Measurements from ENCODE around the gene XRCC3. TPM values are rescaled to one million over a fixed set of nuclear protein-coding genes. Genes with fewer than 3 reads are reported as not detected.

XRCC3 gene
- total and polyA plus RNA-seq, 10 of the 15 experiments (the other 5 are each of a cell fraction or from before 2014, with no cell fraction given), result 0.37 to 52.0 (median 26.8) TPM

GRCh38 chr14:103684871-103685270, 30.4 kb downstream of the XRCC3 start:
- RAD21 ChIA-PET (ENCODE audit: unreplicated experiment), result no interaction called here
- Histone ChIP-seq H3K9ac (ENCODE audit: control insufficient read depth, insufficient read depth, low read length) (no peak overlapping the region), H3K4me3 (no peak overlapping the region), H3K79me2 (ENCODE audit: control insufficient read depth, insufficient read depth, low read length) (peaks cover 4% of the 10 kb centered on the region; the same call in 1 of the 2 replicates), H4K20me1 (ENCODE audit: control insufficient read depth, insufficient read depth) (no peaks in the 10 kb centered on the region), H3K9me3 (replicated peaks; ENCODE audit: control insufficient read depth, insufficient read depth, low read length) (no peaks in the 10 kb centered on the region), H3K27ac (ENCODE audit: control insufficient read depth, insufficient read depth) (no peak overlapping the region), H3K27me3 (replicated peaks in 1 of 2; ENCODE audit: control insufficient read depth in 2 of 2, insufficient read depth in 2 of 2, low read length in 1 of 2) (no peaks in the 10 kb centered on the region), H3K4me2 (ENCODE audit: control insufficient read depth, insufficient read depth) (no peak overlapping the region), H3K4me1 (ENCODE audit: control insufficient read depth, insufficient read depth, low read length) (peaks cover 14% of the 10 kb centered on the region), H2AFZ (ENCODE audit: control insufficient read depth, low read depth, low read length) (no peak overlapping the region), H3K36me3 (ENCODE audit: control insufficient read depth in 2 of 2, insufficient read depth in 2 of 2, low read length in 1 of 2) (peaks cover 19 to 44% of the 10 kb centered on the region in 2 experiments)
- no peak for ATAC-seq
- in situ Hi-C loops (cut with MboI), result loop anchor here (5.0 kb wide), 1 partner anchor 113 kb away; no protein-coding TSS in a partner anchor
- CTCF ChIA-PET, result no interaction called here
- TF ChIP-seq GABPA (IDR thresholded peaks at IDR 0.05; ENCODE audit: low read depth) (no peak), KAT2A (conservative IDR thresholded peaks at IDR 0.05; ENCODE audit: control insufficient read depth, low read depth, low read length) (no peak), CHD4 (IDR thresholded peaks at IDR 0.05) (no peak), CHD2 (IDR thresholded peaks at IDR 0.05; ENCODE audit: borderline replicate concordance, low read depth, low read length) (no peak), PKNOX1 (IDR thresholded peaks at IDR 0.05) (no peak), JUNB (IDR thresholded peaks at IDR 0.05) (no peak), SUPT20H (IDR thresholded peaks at IDR 0.05; ENCODE audit: borderline replicate concordance, control insufficient read depth, low read depth, low read length) (no peak), NR2F1 (conservative IDR thresholded peaks at IDR 0.05) (no peak), EP300 (IDR thresholded peaks at IDR 0.05; ENCODE audit: borderline replicate concordance in 1 of 2, control insufficient read depth in 1 of 2, low read depth in 2 of 2, low read length in 2 of 2) (no peak), RAD51 (IDR thresholded peaks at IDR 0.05) (no peak), SMC3 (IDR thresholded peaks at IDR 0.05; ENCODE audit: borderline replicate concordance, low read length) (no peak), SIX5 (IDR thresholded peaks at IDR 0.05; ENCODE audit: low read depth, low read length, severe bottlenecking) (no peak), RAD21 (IDR thresholded peaks at IDR 0.05; ENCODE audit: insufficient read depth, low read depth, low read length) (no peak), SMARCA5 (IDR thresholded peaks at IDR 0.05) (no peak), IRF4 (IDR thresholded peaks at IDR 0.05; ENCODE audit: low read depth, low read length) (no peak), RFX5 (IDR thresholded peaks at IDR 0.05; ENCODE audit: low read depth, low read length) (no peak), NFXL1 (IDR thresholded peaks at IDR 0.05; ENCODE audit: borderline replicate concordance) (no peak)
- WGBS (ENCODE audit: insufficient coverage, insufficient replicate concordance, low lambda C conversion rate, missing lambda C conversion rate), result 89% methylated on average over 15 of the region's 15 CpGs
- no peak for DNase-seq (ENCODE audit: low read depth, low spot score)
- POLR2A ChIA-PET, result no interaction called here
- intact Hi-C loops (cut with micrococcal nuclease; ENCODE audit: unreplicated experiment), result no loop called here
- SMC1A ChIA-PET (ENCODE audit: uncharacterized antibody, unreplicated experiment), result no interaction called here
- FAIRE-seq, result no peak
- BruUV-seq (replicated peaks), result no TSS peak
